HL-60 (cell line): ENCODE data around the gene CC2D2B.

ENCODE experiments used
- DNase-seq, 2 experiments: peaks; one replicate each; pipeline ENCODE4 v3.0.0-alpha.2; 2010 to 2020; ENCODE audit warnings: low read depth in 1 of 2, low spot score in 1 of 2
- H3K27ac ChIP-seq: fragments of 250-450 bp; sonication (Bioruptor Pico); replicated peaks from 2 replicates; pipeline ENCODE4 v1.5.1; 2020; ENCODE audit warnings: mild to moderate bottlenecking, moderate library complexity
- H3K27me3 ChIP-seq: fragments of 250-450 bp; sonication (Bioruptor Pico); 2 replicates; pipeline ENCODE4 v1.5.1; 2021; ENCODE audit warnings: mild to moderate bottlenecking, moderate library complexity; ENCODE audit not compliant: insufficient read depth, poor library complexity, severe bottlenecking
- H3K4me3 ChIP-seq: replicated peaks from 2 replicates; pipeline ENCODE4 v1.5.1; 2011; ENCODE audit warnings: mild to moderate bottlenecking, control low read depth, low read length; ENCODE audit not compliant: insufficient read depth
- CTCF ChIP-seq: IDR thresholded peaks from one replicate; pipeline ENCODE4 v1.5.1; 2011; ENCODE audit warnings: low read length, control low read depth, inconsistent platforms; ENCODE audit not compliant: insufficient read depth
- GABPA ChIP-seq: IDR thresholded peaks from 2 replicates; pipeline ENCODE4 v1.6.1; 2012; ENCODE audit warnings: low read depth
- POLR2AphosphoS5 ChIP-seq: IDR thresholded peaks from 2 replicates; pipeline ENCODE4 v1.6.1; 2012; ENCODE audit warnings: low read depth
- SPI1 ChIP-seq: IDR thresholded peaks from 2 replicates; pipeline ENCODE4 v1.6.1; 2012; ENCODE audit warnings: low read depth, mild to moderate bottlenecking, borderline replicate concordance
- TF ChIP-seq, protein P1 (sequence below): IDR thresholded peaks from 2 replicates; pipeline ENCODE4 v1.6.1; 2012; ENCODE audit warnings: low read depth; ENCODE audit not compliant: insufficient replicate concordance

CC2D2B gene

DNA sequence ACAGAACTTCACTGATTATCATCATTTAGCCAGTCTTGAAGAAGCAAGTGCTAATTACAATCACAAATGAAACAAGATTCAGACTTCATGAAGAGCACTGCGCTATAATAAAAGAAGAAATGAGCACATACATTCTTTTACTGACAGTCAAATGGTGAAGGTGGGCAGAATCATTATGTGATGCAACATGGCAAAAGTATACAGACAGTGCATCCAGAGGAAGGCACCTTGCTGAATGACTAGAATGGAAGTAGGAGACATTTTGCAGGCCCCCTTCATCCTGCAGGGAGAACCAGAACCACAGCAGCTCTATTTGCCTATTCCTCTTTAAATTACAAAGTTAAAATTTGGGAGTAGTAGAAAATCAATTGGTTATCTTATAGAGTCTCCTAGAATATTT is 31.0 kb upstream of the CC2D2B start:
- DNase-seq: no peak
- no peak overlapping the region for H3K27ac ChIP-seq
- H3K4me3 ChIP-seq: no peak overlapping the region
- no peaks in the 10 kb centered on the region for H3K27me3 ChIP-seq
- no peak for TF ChIP-seq POLR2AphosphoS5
- no peak for TF ChIP-seq GABPA

DNA sequence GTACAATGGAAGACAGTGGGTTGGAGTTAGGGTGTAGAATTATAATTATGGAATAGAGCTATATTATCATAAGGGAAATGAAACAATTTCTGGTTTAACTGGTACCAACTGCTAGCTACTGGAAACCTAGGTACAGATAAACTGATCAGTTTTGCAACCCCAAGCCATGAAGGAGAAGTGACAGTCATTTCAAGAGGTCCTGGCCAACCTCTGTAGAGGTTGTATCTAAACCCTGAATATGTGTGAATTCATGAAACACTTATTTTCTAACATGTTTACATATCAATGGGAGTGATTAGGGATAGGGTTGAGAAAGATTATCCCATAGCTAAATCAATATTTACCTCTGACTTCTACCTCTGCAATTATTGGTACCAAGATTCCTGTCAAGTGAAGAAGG is 29.9 kb upstream of the CC2D2B start:
- TF ChIP-seq CTCF (no peak), SPI1 (no peak), POLR2AphosphoS5 (no peak), GABPA (no peak)
- TF ChIP-seq, protein P1, sequence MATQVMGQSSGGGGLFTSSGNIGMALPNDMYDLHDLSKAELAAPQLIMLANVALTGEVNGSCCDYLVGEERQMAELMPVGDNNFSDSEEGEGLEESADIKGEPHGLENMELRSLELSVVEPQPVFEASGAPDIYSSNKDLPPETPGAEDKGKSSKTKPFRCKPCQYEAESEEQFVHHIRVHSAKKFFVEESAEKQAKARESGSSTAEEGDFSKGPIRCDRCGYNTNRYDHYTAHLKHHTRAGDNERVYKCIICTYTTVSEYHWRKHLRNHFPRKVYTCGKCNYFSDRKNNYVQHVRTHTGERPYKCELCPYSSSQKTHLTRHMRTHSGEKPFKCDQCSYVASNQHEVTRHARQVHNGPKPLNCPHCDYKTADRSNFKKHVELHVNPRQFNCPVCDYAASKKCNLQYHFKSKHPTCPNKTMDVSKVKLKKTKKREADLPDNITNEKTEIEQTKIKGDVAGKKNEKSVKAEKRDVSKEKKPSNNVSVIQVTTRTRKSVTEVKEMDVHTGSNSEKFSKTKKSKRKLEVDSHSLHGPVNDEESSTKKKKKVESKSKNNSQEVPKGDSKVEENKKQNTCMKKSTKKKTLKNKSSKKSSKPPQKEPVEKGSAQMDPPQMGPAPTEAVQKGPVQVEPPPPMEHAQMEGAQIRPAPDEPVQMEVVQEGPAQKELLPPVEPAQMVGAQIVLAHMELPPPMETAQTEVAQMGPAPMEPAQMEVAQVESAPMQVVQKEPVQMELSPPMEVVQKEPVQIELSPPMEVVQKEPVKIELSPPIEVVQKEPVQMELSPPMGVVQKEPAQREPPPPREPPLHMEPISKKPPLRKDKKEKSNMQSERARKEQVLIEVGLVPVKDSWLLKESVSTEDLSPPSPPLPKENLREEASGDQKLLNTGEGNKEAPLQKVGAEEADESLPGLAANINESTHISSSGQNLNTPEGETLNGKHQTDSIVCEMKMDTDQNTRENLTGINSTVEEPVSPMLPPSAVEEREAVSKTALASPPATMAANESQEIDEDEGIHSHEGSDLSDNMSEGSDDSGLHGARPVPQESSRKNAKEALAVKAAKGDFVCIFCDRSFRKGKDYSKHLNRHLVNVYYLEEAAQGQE: no peak
- Histone ChIP-seq H3K27ac (no peak overlapping the region), H3K4me3 (no peak overlapping the region), H3K27me3 (no peaks in the 10 kb centered on the region)
- no peak for DNase-seq

GRCh38 chr10:95880704-95881103 is 27.1 kb upstream of the CC2D2B start:
- no peak for DNase-seq

More at GRCh38 chr10:95880704-95881103, 27.1 kb upstream of the CC2D2B start:
- TF ChIP-seq GABPA (no peak), POLR2AphosphoS5 (no peak), SPI1 (no peak), CTCF (no peak)
- TF ChIP-seq, protein P1: no peak
- Histone ChIP-seq H3K4me3 (no peak overlapping the region), H3K27ac (no peak overlapping the region), H3K27me3 (no peaks in the 10 kb centered on the region)
